Smooth muscle cell (in vitro differentiated cells): ENCODE data around the gene TALDO1. TPM values are rescaled to one million over a fixed set of nuclear protein-coding genes. Genes with fewer than 3 reads are reported as not detected.

Experiments
- DNase-seq: peaks from one replicate; lab custom pipeline; 2025; ENCODE audit not compliant: unreplicated experiment; lab: John Stamatoyannopoulos, UW
- H2AFZ ChIP-seq: fragments of 200-600 bp; sonication (generic); 2 replicates; pipeline ENCODE4 v1.6.0; 2016; ENCODE audit warnings: antibody characterized with exemption, low read depth, mild to moderate bottlenecking
- H3F3A ChIP-seq: fragments of 200-600 bp; sonication (generic); 2 replicates; pipeline ENCODE4 v1.6.0; 2017; ENCODE audit warnings: antibody characterized with exemption, low read depth
- H3K27ac ChIP-seq: fragments of 200-600 bp; sonication (generic); 2 replicates; pipeline ENCODE4 v1.5.1; 2016; ENCODE audit warnings: low read depth, mild to moderate bottlenecking
- H3K27me3 ChIP-seq: fragments of 200-600 bp; sonication (generic); 2 replicates; pipeline ENCODE4 v1.6.1; 2016; ENCODE audit warnings: low read depth, mild to moderate bottlenecking
- H3K36me3 ChIP-seq: fragments of 200-600 bp; sonication (generic); 2 replicates; pipeline ENCODE4 v1.5.1; 2016; ENCODE audit warnings: low read depth
- H3K4me1 ChIP-seq: fragments of 200-600 bp; sonication (generic); 2 replicates; pipeline ENCODE4 v1.5.1; 2016; ENCODE audit warnings: low read depth
- H3K4me2 ChIP-seq: fragments of 200-600 bp; sonication (generic); 2 replicates; pipeline ENCODE4 v1.6.0; 2016; ENCODE audit warnings: mild to moderate bottlenecking
- H3K4me3 ChIP-seq: fragments of 200-600 bp; sonication (generic); 2 replicates; pipeline ENCODE4 v1.5.1; 2016; ENCODE audit warnings: mild to moderate bottlenecking
- H3K79me2 ChIP-seq: fragments of 200-600 bp; sonication (generic); 2 replicates; pipeline ENCODE4 v1.6.0; 2016; ENCODE audit warnings: low read depth, mild to moderate bottlenecking
- H3K9ac ChIP-seq: fragments of 200-600 bp; sonication (generic); 2 replicates; pipeline ENCODE4 v1.6.0; 2016; ENCODE audit warnings: low read depth
- H3K9me3 ChIP-seq: fragments of 200-600 bp; sonication (generic); replicated peaks from 2 replicates; pipeline ENCODE4 v1.5.1; 2016; ENCODE audit warnings: low read depth
- H4K20me1 ChIP-seq: fragments of 200-600 bp; sonication (generic); 2 replicates; pipeline ENCODE4 v1.6.0; 2016; ENCODE audit warnings: low read depth
- WGBS: methylation state at CpG from one replicate; pipeline ENCODE4 v1.1.7; 2016; ENCODE audit warnings: low lambda C conversion rate; 5-methylcytosine and 5-hydroxymethylcytosine counted together
- polyA plus RNA-seq: library from polyadenylated mRNA; unstranded; fragments of >200 nt; fragmentation: Nextera tagmentation; extraction: Ambion mirVana; gene quantifications from 2 replicates; pipeline ENCODE4 v1.2.1, GENCODE V29; 2016
- total RNA-seq: library from RNA; depleted of rRNA; stranded (reverse); fragments of >200 nt; gene quantifications from 2 replicates; pipeline ENCODE4 v1.2.3, GENCODE V29; 2014
- TF ChIP-seq, protein P1 (sequence below): fragments of 200-600 bp; sonication (generic); IDR thresholded peaks from 2 replicates; pipeline ENCODE4 v1.5.1; 2017; ENCODE audit warnings: borderline replicate concordance, mild to moderate bottlenecking, antibody characterized with exemption; ENCODE audit not compliant: insufficient read depth, poor library complexity, severe bottlenecking

Gene TALDO1
- total and polyA plus RNA-seq, 2 experiments from 2014 or later, result 100 to 155 TPM

DNA sequence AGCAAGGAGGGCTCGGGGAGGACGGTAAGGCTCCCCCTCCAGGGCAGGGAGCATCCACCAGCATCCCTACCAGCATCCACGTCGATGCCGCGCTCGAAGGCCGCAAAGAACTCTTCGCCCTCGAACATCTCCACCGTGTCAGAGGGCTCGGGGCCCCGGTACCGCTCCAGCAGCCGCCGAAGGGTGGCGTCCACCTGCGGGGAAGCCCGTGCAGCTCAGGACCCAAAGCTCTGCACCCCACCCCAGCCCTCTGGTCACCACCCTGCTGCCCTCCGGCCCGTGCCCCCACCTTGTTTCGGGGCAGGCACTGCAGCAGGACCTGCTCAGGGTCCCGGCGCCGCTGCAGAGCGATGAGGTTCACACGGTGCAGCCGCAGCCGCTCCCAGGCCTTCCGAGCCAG is 53.2 kb downstream of the TALDO1 start:
- peaks cover 4% of the 10 kb centered on the region for H3F3A ChIP-seq
- H3K9ac ChIP-seq, result no peak overlapping the region
- H3K36me3 ChIP-seq, result no peaks in the 10 kb centered on the region
- no peaks in the 10 kb centered on the region for H3K27me3 ChIP-seq
- no peak overlapping the region for H3K27ac ChIP-seq
- WGBS, result 97% methylated on average over 25 of the region's 30 CpGs
- peaks cover 26% of the 10 kb centered on the region for H3K4me1 ChIP-seq
- no peaks in the 10 kb centered on the region for H3K79me2 ChIP-seq
- no peaks in the 10 kb centered on the region for H3K9me3 ChIP-seq
- no peak for DNase-seq
- peaks cover 14% of the 10 kb centered on the region for H4K20me1 ChIP-seq
- no peak overlapping the region for H2AFZ ChIP-seq
- TF ChIP-seq, protein P1, sequence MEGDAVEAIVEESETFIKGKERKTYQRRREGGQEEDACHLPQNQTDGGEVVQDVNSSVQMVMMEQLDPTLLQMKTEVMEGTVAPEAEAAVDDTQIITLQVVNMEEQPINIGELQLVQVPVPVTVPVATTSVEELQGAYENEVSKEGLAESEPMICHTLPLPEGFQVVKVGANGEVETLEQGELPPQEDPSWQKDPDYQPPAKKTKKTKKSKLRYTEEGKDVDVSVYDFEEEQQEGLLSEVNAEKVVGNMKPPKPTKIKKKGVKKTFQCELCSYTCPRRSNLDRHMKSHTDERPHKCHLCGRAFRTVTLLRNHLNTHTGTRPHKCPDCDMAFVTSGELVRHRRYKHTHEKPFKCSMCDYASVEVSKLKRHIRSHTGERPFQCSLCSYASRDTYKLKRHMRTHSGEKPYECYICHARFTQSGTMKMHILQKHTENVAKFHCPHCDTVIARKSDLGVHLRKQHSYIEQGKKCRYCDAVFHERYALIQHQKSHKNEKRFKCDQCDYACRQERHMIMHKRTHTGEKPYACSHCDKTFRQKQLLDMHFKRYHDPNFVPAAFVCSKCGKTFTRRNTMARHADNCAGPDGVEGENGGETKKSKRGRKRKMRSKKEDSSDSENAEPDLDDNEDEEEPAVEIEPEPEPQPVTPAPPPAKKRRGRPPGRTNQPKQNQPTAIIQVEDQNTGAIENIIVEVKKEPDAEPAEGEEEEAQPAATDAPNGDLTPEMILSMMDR, result no peak
- H3K4me2 ChIP-seq, result no peak overlapping the region
- H3K4me3 ChIP-seq, result no peak overlapping the region

DNA sequence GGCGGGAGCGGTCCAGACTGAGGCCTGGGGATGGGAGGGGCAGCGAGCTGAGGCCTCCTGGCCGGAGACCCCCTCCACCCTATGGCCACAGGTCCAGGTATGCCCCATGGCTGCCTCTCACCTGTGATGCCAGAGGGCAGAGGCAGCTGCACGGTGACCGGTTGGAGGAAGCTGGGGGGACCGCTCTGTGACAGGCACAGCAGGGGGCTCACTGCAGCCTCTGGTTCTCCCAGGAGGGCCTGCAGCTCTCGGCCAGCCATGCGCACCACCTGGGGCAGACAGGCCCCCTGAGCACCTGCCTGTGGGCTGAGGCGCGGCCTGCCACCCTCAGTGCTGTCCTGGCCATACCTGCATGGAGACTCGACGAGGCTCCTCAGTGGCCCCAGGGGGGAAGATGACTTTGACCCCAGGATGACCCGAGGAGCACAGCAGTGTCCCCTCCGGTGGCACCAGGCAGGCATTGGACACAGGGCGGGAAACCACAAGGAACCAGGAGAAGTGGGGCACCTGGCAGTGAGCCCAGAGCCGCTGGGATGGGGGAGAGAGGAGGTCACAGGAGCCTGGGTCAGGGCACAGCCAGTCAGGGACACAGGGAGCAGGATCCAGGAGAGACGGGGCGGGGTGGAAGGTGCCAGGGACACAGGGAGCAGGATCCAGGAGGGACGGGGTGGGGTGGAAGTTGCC is 54.0 kb downstream of the TALDO1 start:
- H3K4me2 ChIP-seq, result no peak overlapping the region
- H3K79me2 ChIP-seq, result no peaks in the 10 kb centered on the region
- TF ChIP-seq, protein P1, result no peak
- 98% methylated on average over 20 of the region's 20 CpGs for WGBS
- no peak overlapping the region for H3K4me3 ChIP-seq
- H3F3A ChIP-seq, result peaks cover 4% of the 10 kb centered on the region
- DNase-seq, result no peak
- no peak overlapping the region for H3K9ac ChIP-seq
- H2AFZ ChIP-seq, result no peak overlapping the region
- no peak overlapping the region for H3K27ac ChIP-seq
- H4K20me1 ChIP-seq, result peaks cover 9% of the 10 kb centered on the region
- H3K4me1 ChIP-seq, result peaks cover 18% of the 10 kb centered on the region
- H3K27me3 ChIP-seq, result no peaks in the 10 kb centered on the region
- no peaks in the 10 kb centered on the region for H3K36me3 ChIP-seq
- H3K9me3 ChIP-seq, result no peaks in the 10 kb centered on the region

DNA sequence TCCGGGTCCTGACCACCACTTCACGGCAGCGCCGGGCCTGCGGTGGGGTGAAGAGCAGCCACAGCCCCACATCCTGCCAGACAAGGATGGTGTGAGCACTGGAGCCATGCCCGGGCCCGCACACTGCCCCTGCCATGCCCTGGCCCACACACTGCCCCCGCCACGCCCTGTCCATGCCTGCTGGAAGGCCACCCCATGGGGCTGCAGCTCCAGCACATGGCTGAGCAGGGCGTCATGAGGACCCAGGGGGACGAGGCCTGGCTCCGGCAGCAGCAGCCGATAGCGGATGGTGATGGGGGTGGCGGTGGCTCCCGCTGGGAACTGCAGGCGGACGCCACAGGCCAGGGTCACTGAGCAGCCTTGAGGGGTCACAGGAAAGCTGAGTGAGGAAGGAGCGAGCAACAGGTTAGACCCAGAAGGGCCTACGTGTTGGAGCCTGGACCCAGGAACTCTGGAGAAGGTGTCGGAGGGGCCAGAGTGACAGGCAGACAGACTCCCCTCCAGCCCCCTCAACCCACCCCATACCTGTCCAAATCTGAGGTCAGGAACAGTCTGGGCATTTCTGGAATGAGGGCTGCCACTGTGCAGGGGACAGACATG is 54.9 kb downstream of the TALDO1 start:
- DNase-seq, result no peak
- WGBS, result 98% methylated on average over 21 of the region's 21 CpGs
- Histone ChIP-seq H4K20me1 (peaks cover under 1% of the 10 kb centered on the region), H3K4me3 (no peak overlapping the region), H3K4me1 (peaks cover 10% of the 10 kb centered on the region), H3K4me2 (no peak overlapping the region), H2AFZ (no peak overlapping the region), H3K9me3 (no peaks in the 10 kb centered on the region), H3K36me3 (no peaks in the 10 kb centered on the region), H3F3A (no peaks in the 10 kb centered on the region), H3K27me3 (no peaks in the 10 kb centered on the region), H3K79me2 (no peaks in the 10 kb centered on the region), H3K9ac (no peak overlapping the region), H3K27ac (no peak overlapping the region)
- TF ChIP-seq, protein P1, result no peak
